HepG2 (cell line): ENCODE results near the gene SESN2. TPM values are rescaled to one million over a fixed set of nuclear protein-coding genes. Genes with fewer than 3 reads are reported as not detected.

ENCODE experiments used
- ARNTL ChIP-seq: sonication (generic); formaldehyde crosslinking; IDR thresholded peaks from 2 replicates; pipeline ENCODE4 v1.4.0; 2020; ENCODE audit warnings: mild to moderate bottlenecking, missing genetic modification reagents
- KDM1A ChIP-seq: IDR thresholded peaks from 2 replicates; pipeline ENCODE4 v1.6.1; 2016; ENCODE audit warnings: missing compliant biosample characterization
- KLF9 ChIP-seq: IDR thresholded peaks from 2 replicates; pipeline ENCODE4 v1.6.1; 2016; ENCODE audit warnings: low read depth
- ONECUT2 ChIP-seq: sonication (generic); formaldehyde crosslinking; IDR thresholded peaks from 2 replicates; pipeline ENCODE4 v1.4.0; 2020; ENCODE audit warnings: missing genetic modification reagents
- RFX5 ChIP-seq: IDR thresholded peaks from 2 replicates; pipeline ENCODE4 v1.6.1; 2011; ENCODE audit warnings: low read depth, low read length, improper control_type of control experiment
- SP2 ChIP-seq: sonication (generic); formaldehyde crosslinking; IDR thresholded peaks from 2 replicates; pipeline ENCODE4 v1.5.1; 2020; ENCODE audit warnings: mild to moderate bottlenecking, missing genetic modification reagents
- SSRP1 ChIP-seq: IDR thresholded peaks from 2 replicates; pipeline ENCODE4 v1.6.1; 2016; ENCODE audit warnings: control low read depth
- ZNF44 ChIP-seq: sonication (generic); formaldehyde crosslinking; IDR thresholded peaks from 2 replicates; pipeline ENCODE4 v1.5.1; 2020; ENCODE audit warnings: mild to moderate bottlenecking, missing genetic modification reagents
- polyA plus RNA-seq, 8 experiments: library from polyadenylated mRNA; depleted of rRNA in 3 of 8; stranded (reverse) in 7 of 8; unstranded in 1 of 8; fragments of >200 nt; fragmentation: Illumina TruSeq in 4 of 8; extraction: Trizol in 4 of 8; gene quantifications; 2 replicates each; pipeline versions ENCODE4 v1.2.1 to v1.2.3, GENCODE V29; 2011 to 2016; ENCODE audit warnings: low read depth in 4 of 8, missing spikeins in 1 of 8, mixed read lengths in 1 of 8; ENCODE audit not compliant: insufficient read depth in 1 of 8
- total RNA-seq, 5 experiments: library from RNA; depleted of rRNA; stranded (reverse); fragments of >200 nt; fragmentation: Illumina TruSeq; extraction: Trizol; gene quantifications; 2 replicates each; pipeline ENCODE4 v1.2.3, GENCODE V29; 2016; ENCODE audit warnings: low read depth in 1 of 5
- TF ChIP-seq, protein P1 (sequence below): IDR thresholded peaks from 2 replicates; pipeline ENCODE4 v1.6.1; 2016; ENCODE audit warnings: low read depth, missing genetic modification reagents, missing compliant biosample characterization
- TF ChIP-seq, protein P2 (sequence below): IDR thresholded peaks from 2 replicates; pipeline ENCODE4 v1.6.1; 2016; ENCODE audit warnings: mild to moderate bottlenecking
- TF ChIP-seq, protein P3 (sequence below): sonication (generic); formaldehyde crosslinking; conservative IDR thresholded peaks from 2 replicates; pipeline ENCODE4 v1.8.0; 2022; ENCODE audit warnings: low read depth, missing genetic modification reagents
- TF ChIP-seq, protein P4 (sequence below): sonication (generic); formaldehyde crosslinking; IDR thresholded peaks from 2 replicates; pipeline ENCODE4 v1.4.0; 2020; ENCODE audit warnings: mild to moderate bottlenecking, missing genetic modification reagents
- TF ChIP-seq, protein P5 (sequence below): sonication (generic); formaldehyde crosslinking; IDR thresholded peaks from 2 replicates; pipeline ENCODE4 v1.8.0; 2022; ENCODE audit warnings: mild to moderate bottlenecking, missing genetic modification reagents, moderate library complexity
- TF ChIP-seq, protein P6 (sequence below): sonication (generic); formaldehyde crosslinking; IDR thresholded peaks from 2 replicates; pipeline ENCODE4 v1.4.0; 2020; ENCODE audit warnings: missing genetic modification reagents; ENCODE audit errors: not compliant biosample characterization

Gene SESN2
- total and polyA plus RNA-seq, 2 of the 13 experiments (the other 11 are each of a cell fraction or from before 2014, with no cell fraction given) = 13.2 to 19.1 TPM

DNA sequence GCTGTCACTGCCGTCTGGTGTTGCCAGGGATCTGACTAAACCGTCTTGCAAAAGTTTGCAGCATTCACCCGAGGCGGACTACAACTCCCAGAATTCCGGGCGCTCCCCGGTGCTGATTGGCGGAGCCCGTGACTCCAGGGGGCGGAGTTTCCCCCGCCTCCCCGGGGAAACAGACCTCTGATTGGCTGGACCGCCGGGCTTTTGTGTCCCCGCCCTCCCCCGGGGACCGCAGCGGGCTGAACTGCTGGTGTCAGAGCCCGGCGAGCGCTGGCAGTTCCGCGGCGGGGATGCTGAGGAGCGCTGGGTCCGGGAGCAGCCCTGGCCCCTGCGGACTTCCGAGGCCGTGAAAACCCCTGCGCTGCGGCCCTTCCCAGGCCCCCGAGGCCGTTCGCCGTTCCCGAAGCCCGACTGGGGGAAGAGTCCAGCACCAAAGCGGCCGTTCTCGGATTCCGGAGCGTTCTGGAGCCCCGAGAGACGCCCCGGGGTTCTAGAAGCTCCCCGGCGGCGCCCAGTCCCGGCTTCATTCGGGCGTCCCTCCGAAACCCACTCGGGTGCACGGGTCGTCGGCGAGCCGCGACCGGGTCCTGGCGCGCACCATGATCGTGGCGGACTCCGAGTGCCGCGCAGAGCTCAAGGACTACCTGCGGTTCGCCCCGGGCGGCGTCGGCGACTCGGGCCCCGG is at the start of gene SESN2 (continued):
- TF ChIP-seq, protein P1, sequence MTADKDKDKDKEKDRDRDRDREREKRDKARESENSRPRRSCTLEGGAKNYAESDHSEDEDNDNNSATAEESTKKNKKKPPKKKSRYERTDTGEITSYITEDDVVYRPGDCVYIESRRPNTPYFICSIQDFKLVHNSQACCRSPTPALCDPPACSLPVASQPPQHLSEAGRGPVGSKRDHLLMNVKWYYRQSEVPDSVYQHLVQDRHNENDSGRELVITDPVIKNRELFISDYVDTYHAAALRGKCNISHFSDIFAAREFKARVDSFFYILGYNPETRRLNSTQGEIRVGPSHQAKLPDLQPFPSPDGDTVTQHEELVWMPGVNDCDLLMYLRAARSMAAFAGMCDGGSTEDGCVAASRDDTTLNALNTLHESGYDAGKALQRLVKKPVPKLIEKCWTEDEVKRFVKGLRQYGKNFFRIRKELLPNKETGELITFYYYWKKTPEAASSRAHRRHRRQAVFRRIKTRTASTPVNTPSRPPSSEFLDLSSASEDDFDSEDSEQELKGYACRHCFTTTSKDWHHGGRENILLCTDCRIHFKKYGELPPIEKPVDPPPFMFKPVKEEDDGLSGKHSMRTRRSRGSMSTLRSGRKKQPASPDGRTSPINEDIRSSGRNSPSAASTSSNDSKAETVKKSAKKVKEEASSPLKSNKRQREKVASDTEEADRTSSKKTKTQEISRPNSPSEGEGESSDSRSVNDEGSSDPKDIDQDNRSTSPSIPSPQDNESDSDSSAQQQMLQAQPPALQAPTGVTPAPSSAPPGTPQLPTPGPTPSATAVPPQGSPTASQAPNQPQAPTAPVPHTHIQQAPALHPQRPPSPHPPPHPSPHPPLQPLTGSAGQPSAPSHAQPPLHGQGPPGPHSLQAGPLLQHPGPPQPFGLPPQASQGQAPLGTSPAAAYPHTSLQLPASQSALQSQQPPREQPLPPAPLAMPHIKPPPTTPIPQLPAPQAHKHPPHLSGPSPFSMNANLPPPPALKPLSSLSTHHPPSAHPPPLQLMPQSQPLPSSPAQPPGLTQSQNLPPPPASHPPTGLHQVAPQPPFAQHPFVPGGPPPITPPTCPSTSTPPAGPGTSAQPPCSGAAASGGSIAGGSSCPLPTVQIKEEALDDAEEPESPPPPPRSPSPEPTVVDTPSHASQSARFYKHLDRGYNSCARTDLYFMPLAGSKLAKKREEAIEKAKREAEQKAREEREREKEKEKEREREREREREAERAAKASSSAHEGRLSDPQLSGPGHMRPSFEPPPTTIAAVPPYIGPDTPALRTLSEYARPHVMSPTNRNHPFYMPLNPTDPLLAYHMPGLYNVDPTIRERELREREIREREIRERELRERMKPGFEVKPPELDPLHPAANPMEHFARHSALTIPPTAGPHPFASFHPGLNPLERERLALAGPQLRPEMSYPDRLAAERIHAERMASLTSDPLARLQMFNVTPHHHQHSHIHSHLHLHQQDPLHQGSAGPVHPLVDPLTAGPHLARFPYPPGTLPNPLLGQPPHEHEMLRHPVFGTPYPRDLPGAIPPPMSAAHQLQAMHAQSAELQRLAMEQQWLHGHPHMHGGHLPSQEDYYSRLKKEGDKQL = 0 out of 2 replicates have a peak, but pooled peaks have one; percentile 15
- TF ChIP-seq, protein P2, sequence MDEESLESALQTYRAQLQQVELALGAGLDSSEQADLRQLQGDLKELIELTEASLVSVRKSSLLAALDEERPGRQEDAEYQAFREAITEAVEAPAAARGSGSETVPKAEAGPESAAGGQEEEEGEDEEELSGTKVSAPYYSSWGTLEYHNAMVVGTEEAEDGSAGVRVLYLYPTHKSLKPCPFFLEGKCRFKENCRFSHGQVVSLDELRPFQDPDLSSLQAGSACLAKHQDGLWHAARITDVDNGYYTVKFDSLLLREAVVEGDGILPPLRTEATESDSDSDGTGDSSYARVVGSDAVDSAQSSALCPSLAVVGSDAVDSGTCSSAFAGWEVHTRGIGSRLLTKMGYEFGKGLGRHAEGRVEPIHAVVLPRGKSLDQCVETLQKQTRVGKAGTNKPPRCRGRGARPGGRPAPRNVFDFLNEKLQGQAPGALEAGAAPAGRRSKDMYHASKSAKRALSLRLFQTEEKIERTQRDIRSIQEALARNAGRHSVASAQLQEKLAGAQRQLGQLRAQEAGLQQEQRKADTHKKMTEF (CRISPR knock-in tag) = peak; percentile 84
- TF ChIP-seq, protein P3, sequence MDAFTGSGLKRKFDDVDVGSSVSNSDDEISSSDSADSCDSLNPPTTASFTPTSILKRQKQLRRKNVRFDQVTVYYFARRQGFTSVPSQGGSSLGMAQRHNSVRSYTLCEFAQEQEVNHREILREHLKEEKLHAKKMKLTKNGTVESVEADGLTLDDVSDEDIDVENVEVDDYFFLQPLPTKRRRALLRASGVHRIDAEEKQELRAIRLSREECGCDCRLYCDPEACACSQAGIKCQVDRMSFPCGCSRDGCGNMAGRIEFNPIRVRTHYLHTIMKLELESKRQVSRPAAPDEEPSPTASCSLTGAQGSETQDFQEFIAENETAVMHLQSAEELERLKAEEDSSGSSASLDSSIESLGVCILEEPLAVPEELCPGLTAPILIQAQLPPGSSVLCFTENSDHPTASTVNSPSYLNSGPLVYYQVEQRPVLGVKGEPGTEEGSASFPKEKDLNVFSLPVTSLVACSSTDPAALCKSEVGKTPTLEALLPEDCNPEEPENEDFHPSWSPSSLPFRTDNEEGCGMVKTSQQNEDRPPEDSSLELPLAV (CRISPR knock-in tag) = no peak
- no peak for TF ChIP-seq ARNTL (CRISPR knock-in tag)
- TF ChIP-seq ZNF44 (CRISPR knock-in tag) = no peak
- TF ChIP-seq, protein P4, sequence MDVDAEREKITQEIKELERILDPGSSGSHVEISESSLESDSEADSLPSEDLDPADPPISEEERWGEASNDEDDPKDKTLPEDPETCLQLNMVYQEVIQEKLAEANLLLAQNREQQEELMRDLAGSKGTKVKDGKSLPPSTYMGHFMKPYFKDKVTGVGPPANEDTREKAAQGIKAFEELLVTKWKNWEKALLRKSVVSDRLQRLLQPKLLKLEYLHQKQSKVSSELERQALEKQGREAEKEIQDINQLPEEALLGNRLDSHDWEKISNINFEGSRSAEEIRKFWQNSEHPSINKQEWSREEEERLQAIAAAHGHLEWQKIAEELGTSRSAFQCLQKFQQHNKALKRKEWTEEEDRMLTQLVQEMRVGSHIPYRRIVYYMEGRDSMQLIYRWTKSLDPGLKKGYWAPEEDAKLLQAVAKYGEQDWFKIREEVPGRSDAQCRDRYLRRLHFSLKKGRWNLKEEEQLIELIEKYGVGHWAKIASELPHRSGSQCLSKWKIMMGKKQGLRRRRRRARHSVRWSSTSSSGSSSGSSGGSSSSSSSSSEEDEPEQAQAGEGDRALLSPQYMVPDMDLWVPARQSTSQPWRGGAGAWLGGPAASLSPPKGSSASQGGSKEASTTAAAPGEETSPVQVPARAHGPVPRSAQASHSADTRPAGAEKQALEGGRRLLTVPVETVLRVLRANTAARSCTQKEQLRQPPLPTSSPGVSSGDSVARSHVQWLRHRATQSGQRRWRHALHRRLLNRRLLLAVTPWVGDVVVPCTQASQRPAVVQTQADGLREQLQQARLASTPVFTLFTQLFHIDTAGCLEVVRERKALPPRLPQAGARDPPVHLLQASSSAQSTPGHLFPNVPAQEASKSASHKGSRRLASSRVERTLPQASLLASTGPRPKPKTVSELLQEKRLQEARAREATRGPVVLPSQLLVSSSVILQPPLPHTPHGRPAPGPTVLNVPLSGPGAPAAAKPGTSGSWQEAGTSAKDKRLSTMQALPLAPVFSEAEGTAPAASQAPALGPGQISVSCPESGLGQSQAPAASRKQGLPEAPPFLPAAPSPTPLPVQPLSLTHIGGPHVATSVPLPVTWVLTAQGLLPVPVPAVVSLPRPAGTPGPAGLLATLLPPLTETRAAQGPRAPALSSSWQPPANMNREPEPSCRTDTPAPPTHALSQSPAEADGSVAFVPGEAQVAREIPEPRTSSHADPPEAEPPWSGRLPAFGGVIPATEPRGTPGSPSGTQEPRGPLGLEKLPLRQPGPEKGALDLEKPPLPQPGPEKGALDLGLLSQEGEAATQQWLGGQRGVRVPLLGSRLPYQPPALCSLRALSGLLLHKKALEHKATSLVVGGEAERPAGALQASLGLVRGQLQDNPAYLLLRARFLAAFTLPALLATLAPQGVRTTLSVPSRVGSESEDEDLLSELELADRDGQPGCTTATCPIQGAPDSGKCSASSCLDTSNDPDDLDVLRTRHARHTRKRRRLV = no peak
- no peak for TF ChIP-seq ONECUT2 (CRISPR knock-in tag)
- TF ChIP-seq KLF9 (CRISPR knock-in tag) = no peak
- TF ChIP-seq, protein P5, sequence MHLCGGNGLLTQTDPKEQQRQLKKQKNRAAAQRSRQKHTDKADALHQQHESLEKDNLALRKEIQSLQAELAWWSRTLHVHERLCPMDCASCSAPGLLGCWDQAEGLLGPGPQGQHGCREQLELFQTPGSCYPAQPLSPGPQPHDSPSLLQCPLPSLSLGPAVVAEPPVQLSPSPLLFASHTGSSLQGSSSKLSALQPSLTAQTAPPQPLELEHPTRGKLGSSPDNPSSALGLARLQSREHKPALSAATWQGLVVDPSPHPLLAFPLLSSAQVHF = no peak
- TF ChIP-seq RFX5 = peak; percentile 74
- TF ChIP-seq SP2 (CRISPR knock-in tag) = peak; percentile 74
- TF ChIP-seq, protein P6, sequence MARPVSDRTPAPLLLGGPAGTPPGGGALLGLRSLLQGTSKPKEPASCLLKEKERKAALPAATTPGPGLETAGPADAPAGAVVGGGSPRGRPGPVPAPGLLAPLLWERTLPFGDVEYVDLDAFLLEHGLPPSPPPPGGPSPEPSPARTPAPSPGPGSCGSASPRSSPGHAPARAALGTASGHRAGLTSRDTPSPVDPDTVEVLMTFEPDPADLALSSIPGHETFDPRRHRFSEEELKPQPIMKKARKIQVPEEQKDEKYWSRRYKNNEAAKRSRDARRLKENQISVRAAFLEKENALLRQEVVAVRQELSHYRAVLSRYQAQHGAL (CRISPR knock-in tag) = no peak
- no peak for TF ChIP-seq KDM1A
- TF ChIP-seq SSRP1 (CRISPR knock-in tag) = peak; percentile 44; the same call in 1 of the 2 replicates
